K562 (cell line): Measurements from ENCODE around the gene RAP1A. TPM values are rescaled to one million over a fixed set of nuclear protein-coding genes. Genes with fewer than 3 reads are reported as not detected.

Experiments
- CC2D1A ChIP-seq: fragments of 450-650 bp; IDR thresholded peaks from 2 replicates; pipeline ENCODE4 v1.6.1; 2017; ENCODE audit warnings: mild to moderate bottlenecking
- EP400 ChIP-seq: fragments of 450-650 bp; IDR thresholded peaks from 2 replicates; pipeline ENCODE4 v1.6.1; 2017; ENCODE audit warnings: antibody characterized with exemption, mild to moderate bottlenecking, moderate library complexity
- GTF2A2 ChIP-seq: IDR thresholded peaks from 2 replicates; pipeline ENCODE4 v1.6.1; 2016; ENCODE audit warnings: mild to moderate bottlenecking, missing genetic modification characterization, missing compliant biosample characterization
- HDAC1 ChIP-seq, 2 experiments: fragments of 450-650 bp; IDR thresholded peaks; 2 replicates each; pipeline ENCODE4 v1.6.1; 2016 to 2017; ENCODE audit warnings: inconsistent platforms in 1 of 2, mild to moderate bottlenecking in 1 of 2, moderate library complexity in 1 of 2
- MAFK ChIP-seq: IDR thresholded peaks from 2 replicates; pipeline ENCODE4 v1.6.1; 2011; ENCODE audit warnings: low read length, improper control_type of control experiment
- PYGO2 ChIP-seq: fragments of 450-650 bp; IDR thresholded peaks from 2 replicates; pipeline ENCODE4 v1.6.1; 2016; ENCODE audit warnings: mild to moderate bottlenecking, missing genetic modification characterization, moderate library complexity, missing compliant biosample characterization
- YBX1 ChIP-seq: fragments of 450-650 bp; IDR thresholded peaks from 2 replicates; pipeline ENCODE4 v1.7.1; 2016; ENCODE audit warnings: mild to moderate bottlenecking
- ZNF124 ChIP-seq: sonication (generic); formaldehyde crosslinking; IDR thresholded peaks from 2 replicates; pipeline ENCODE4 v1.8.1; 2022; ENCODE audit warnings: missing genetic modification reagents
- polyA plus RNA-seq, 8 experiments: library from polyadenylated mRNA; depleted of rRNA in 4 of 8; stranded (reverse) in 5 of 8; unstranded in 3 of 8; fragments of >200 nt; fragmentation: Nextera tagmentation in 2 of 8; fragmentation: Illumina TruSeq in 1 of 8; extraction: Ambion mirVana in 2 of 8; extraction: Trizol in 1 of 8; gene quantifications; 2 replicates each; pipeline versions ENCODE4 v1.2.1 to v1.2.3, GENCODE V29; 2011 to 2014; ENCODE audit warnings: inconsistent platforms in 1 of 8, missing spikeins in 1 of 8
- total RNA-seq, 7 experiments: library from RNA; depleted of rRNA in 6 of 7; stranded (reverse); fragments of >200 nt in 6 of 7; fragmentation: Illumina TruSeq in 2 of 7; extraction: Trizol in 2 of 7; gene quantifications; 2 replicates each; pipeline versions ENCODE4 v1.2.1 to v1.2.3, GENCODE V29; 2011 to 2021; ENCODE audit warnings: low replicate concordance in 1 of 7
- TF ChIP-seq, protein P1 (sequence below): fragments of 200-600 bp; sonication (generic); IDR thresholded peaks from one replicate; pipeline ENCODE4 v1.6.1; 2012; ENCODE audit warnings: mild to moderate bottlenecking, low read depth, low read length, inconsistent platforms
- TF ChIP-seq, protein P2 (sequence below): fragments of 250-450 bp; sonication (Bioruptor Pico); IDR thresholded peaks from 2 replicates; pipeline ENCODE4 v1.8.0; 2022; ENCODE audit warnings: moderate library complexity, mild to moderate bottlenecking, inconsistent platforms
- TF ChIP-seq, protein P3 (sequence below): IDR thresholded peaks from 3 replicates; pipeline ENCODE4 v1.6.1; 2011; ENCODE audit warnings: borderline replicate concordance, mild to moderate bottlenecking, moderate library complexity; ENCODE audit not compliant: insufficient read length; ENCODE audit errors: extremely low read depth

RAP1A gene
- total and polyA plus RNA-seq, 9 of the 15 experiments (the other 6 are each of a cell fraction or from before 2014, with no cell fraction given) = 13.4 to 86.2 (median 32.5) TPM

DNA sequence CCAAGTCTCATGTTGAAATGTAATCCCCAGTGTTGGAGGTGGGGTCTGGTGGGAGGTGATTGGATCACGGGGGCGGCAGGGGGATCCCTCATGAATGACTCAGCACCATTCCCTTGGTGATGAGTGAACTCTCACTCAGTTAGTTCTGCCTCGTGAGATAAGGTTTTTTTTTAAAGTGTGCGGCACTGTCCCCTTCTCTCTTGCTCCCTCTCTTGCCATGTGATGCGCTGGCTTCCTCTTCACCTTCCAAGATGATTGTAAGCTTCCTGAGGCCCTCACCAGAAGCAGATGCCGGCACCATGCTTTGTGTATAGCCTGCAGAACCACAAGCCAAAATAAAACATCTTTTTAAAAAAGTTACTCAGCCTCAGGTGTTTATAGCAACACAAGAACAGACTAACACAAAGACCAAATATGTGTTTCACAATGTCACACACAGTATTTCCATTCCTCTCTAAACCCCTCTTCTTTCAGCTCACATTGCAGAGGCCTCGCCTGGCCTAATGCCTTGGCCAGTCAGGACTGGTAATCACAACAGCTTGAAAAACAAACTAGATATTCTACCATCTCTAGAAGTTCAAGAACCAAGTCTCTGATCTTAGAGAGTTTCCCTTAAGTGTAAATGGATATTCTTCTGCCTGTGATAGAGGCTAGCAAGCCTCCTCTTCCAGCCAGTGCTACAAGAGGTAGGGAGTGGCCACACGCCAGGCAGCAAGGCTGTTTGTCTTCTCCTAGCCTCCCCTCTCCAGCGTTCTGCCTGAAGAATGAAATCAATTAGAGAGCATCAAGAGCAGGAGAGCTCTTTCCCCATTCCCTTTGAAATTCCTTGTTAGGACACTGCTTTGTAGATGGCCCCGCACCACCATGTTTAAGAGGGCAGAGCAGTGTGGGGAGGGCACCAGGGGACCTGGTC lies 19.6 kb upstream of the RAP1A start (continued):
- TF ChIP-seq, protein P1, sequence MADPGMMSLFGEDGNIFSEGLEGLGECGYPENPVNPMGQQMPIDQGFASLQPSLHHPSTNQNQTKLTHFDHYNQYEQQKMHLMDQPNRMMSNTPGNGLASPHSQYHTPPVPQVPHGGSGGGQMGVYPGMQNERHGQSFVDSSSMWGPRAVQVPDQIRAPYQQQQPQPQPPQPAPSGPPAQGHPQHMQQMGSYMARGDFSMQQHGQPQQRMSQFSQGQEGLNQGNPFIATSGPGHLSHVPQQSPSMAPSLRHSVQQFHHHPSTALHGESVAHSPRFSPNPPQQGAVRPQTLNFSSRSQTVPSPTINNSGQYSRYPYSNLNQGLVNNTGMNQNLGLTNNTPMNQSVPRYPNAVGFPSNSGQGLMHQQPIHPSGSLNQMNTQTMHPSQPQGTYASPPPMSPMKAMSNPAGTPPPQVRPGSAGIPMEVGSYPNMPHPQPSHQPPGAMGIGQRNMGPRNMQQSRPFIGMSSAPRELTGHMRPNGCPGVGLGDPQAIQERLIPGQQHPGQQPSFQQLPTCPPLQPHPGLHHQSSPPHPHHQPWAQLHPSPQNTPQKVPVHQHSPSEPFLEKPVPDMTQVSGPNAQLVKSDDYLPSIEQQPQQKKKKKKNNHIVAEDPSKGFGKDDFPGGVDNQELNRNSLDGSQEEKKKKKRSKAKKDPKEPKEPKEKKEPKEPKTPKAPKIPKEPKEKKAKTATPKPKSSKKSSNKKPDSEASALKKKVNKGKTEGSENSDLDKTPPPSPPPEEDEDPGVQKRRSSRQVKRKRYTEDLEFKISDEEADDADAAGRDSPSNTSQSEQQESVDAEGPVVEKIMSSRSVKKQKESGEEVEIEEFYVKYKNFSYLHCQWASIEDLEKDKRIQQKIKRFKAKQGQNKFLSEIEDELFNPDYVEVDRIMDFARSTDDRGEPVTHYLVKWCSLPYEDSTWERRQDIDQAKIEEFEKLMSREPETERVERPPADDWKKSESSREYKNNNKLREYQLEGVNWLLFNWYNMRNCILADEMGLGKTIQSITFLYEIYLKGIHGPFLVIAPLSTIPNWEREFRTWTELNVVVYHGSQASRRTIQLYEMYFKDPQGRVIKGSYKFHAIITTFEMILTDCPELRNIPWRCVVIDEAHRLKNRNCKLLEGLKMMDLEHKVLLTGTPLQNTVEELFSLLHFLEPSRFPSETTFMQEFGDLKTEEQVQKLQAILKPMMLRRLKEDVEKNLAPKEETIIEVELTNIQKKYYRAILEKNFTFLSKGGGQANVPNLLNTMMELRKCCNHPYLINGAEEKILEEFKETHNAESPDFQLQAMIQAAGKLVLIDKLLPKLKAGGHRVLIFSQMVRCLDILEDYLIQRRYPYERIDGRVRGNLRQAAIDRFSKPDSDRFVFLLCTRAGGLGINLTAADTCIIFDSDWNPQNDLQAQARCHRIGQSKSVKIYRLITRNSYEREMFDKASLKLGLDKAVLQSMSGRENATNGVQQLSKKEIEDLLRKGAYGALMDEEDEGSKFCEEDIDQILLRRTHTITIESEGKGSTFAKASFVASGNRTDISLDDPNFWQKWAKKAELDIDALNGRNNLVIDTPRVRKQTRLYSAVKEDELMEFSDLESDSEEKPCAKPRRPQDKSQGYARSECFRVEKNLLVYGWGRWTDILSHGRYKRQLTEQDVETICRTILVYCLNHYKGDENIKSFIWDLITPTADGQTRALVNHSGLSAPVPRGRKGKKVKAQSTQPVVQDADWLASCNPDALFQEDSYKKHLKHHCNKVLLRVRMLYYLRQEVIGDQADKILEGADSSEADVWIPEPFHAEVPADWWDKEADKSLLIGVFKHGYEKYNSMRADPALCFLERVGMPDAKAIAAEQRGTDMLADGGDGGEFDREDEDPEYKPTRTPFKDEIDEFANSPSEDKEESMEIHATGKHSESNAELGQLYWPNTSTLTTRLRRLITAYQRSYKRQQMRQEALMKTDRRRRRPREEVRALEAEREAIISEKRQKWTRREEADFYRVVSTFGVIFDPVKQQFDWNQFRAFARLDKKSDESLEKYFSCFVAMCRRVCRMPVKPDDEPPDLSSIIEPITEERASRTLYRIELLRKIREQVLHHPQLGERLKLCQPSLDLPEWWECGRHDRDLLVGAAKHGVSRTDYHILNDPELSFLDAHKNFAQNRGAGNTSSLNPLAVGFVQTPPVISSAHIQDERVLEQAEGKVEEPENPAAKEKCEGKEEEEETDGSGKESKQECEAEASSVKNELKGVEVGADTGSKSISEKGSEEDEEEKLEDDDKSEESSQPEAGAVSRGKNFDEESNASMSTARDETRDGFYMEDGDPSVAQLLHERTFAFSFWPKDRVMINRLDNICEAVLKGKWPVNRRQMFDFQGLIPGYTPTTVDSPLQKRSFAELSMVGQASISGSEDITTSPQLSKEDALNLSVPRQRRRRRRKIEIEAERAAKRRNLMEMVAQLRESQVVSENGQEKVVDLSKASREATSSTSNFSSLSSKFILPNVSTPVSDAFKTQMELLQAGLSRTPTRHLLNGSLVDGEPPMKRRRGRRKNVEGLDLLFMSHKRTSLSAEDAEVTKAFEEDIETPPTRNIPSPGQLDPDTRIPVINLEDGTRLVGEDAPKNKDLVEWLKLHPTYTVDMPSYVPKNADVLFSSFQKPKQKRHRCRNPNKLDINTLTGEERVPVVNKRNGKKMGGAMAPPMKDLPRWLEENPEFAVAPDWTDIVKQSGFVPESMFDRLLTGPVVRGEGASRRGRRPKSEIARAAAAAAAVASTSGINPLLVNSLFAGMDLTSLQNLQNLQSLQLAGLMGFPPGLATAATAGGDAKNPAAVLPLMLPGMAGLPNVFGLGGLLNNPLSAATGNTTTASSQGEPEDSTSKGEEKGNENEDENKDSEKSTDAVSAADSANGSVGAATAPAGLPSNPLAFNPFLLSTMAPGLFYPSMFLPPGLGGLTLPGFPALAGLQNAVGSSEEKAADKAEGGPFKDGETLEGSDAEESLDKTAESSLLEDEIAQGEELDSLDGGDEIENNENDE = no peak
- TF ChIP-seq ZNF124 (CRISPR knock-in tag) (no peak), CC2D1A (peak; percentile 48; the same call in 1 of the 2 replicates), PYGO2 (tag) (no peak), HDAC1 (IDR thresholded peaks at IDR 0.05) (peak in 1 of 2 experiments; percentile 42; a peak in 1 of 4 replicates), GTF2A2 (tag) (no peak), EP400 (peak; percentile 27), YBX1 (no peak), MAFK (peak; percentile 77; the same call in 1 of the 2 replicates)
- TF ChIP-seq, protein P2, sequence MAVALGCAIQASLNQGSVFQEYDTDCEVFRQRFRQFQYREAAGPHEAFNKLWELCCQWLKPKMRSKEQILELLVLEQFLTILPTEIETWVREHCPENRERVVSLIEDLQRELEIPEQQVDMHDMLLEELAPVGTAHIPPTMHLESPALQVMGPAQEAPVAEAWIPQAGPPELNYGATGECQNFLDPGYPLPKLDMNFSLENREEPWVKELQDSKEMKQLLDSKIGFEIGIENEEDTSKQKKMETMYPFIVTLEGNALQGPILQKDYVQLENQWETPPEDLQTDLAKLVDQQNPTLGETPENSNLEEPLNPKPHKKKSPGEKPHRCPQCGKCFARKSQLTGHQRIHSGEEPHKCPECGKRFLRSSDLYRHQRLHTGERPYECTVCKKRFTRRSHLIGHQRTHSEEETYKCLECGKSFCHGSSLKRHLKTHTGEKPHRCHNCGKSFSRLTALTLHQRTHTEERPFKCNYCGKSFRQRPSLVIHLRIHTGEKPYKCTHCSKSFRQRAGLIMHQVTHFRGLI (CRISPR knock-in tag) = no peak
- TF ChIP-seq, protein P3, sequence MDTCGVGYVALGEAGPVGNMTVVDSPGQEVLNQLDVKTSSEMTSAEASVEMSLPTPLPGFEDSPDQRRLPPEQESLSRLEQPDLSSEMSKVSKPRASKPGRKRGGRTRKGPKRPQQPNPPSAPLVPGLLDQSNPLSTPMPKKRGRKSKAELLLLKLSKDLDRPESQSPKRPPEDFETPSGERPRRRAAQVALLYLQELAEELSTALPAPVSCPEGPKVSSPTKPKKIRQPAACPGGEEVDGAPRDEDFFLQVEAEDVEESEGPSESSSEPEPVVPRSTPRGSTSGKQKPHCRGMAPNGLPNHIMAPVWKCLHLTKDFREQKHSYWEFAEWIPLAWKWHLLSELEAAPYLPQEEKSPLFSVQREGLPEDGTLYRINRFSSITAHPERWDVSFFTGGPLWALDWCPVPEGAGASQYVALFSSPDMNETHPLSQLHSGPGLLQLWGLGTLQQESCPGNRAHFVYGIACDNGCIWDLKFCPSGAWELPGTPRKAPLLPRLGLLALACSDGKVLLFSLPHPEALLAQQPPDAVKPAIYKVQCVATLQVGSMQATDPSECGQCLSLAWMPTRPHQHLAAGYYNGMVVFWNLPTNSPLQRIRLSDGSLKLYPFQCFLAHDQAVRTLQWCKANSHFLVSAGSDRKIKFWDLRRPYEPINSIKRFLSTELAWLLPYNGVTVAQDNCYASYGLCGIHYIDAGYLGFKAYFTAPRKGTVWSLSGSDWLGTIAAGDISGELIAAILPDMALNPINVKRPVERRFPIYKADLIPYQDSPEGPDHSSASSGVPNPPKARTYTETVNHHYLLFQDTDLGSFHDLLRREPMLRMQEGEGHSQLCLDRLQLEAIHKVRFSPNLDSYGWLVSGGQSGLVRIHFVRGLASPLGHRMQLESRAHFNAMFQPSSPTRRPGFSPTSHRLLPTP = no peak
